ENCODE measurements around the gene MACROD2. TPM values are rescaled to one million over a fixed set of nuclear protein-coding genes. Genes with fewer than 3 reads are reported as not detected.

The MACROD2 gene
- total RNA-seq, 1 donor from 2014 or later, result 2.5 TPM

GRCh38 chr20:14441201-14441600, 445.9 kb downstream of the MACROD2 start:
- DNase-seq (ENCODE audit: extremely low spot score, unreplicated experiment), result no peak
- H3K4me1 Mint-ChIP-seq (ENCODE audit: unreplicated experiment), result no peaks in the 10 kb centered on the region
- H3K27ac Mint-ChIP-seq (ENCODE audit: unreplicated experiment), result no peak overlapping the region
- H3K36me3 Mint-ChIP-seq (ENCODE audit: unreplicated experiment), result no peaks in the 10 kb centered on the region
- TF ChIP-seq, protein P1, sequence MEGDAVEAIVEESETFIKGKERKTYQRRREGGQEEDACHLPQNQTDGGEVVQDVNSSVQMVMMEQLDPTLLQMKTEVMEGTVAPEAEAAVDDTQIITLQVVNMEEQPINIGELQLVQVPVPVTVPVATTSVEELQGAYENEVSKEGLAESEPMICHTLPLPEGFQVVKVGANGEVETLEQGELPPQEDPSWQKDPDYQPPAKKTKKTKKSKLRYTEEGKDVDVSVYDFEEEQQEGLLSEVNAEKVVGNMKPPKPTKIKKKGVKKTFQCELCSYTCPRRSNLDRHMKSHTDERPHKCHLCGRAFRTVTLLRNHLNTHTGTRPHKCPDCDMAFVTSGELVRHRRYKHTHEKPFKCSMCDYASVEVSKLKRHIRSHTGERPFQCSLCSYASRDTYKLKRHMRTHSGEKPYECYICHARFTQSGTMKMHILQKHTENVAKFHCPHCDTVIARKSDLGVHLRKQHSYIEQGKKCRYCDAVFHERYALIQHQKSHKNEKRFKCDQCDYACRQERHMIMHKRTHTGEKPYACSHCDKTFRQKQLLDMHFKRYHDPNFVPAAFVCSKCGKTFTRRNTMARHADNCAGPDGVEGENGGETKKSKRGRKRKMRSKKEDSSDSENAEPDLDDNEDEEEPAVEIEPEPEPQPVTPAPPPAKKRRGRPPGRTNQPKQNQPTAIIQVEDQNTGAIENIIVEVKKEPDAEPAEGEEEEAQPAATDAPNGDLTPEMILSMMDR (IDR thresholded peaks at IDR 0.05), result no peak
- H3K9me3 Mint-ChIP-seq (ENCODE audit: unreplicated experiment), result peaks cover 21% of the 10 kb centered on the region
- no peaks in the 10 kb centered on the region for H3K27me3 Mint-ChIP-seq (ENCODE audit: unreplicated experiment)
- H3K4me3 Mint-ChIP-seq (ENCODE audit: unreplicated experiment), result no peak overlapping the region

DNA sequence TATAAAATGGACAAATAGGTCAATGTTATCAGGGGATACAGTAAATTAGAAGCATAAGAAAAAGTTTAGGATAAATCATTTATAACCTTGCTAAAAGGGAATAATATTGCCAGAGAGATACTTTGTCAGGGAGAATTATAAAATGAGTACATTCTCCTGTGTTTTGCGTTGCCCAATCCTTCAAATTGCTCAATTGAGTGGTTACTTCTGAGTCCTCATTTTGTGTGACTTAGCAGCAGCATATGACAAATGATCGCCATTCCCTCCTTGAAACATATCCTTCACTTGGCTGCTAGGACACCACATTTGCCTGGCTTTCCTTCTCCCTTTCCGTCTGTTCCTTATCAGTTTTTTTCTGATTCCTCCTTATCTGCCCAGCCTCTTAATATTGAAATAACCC, 448.8 kb downstream of the MACROD2 start:
- peaks cover 1% of the 10 kb centered on the region for H3K9me3 Mint-ChIP-seq (ENCODE audit: unreplicated experiment)
- H3K4me1 Mint-ChIP-seq (ENCODE audit: unreplicated experiment), result no peaks in the 10 kb centered on the region
- no peaks in the 10 kb centered on the region for H3K27me3 Mint-ChIP-seq (ENCODE audit: unreplicated experiment)
- DNase-seq (ENCODE audit: extremely low spot score, unreplicated experiment), result no peak
- H3K4me3 Mint-ChIP-seq (ENCODE audit: unreplicated experiment), result no peak overlapping the region
- TF ChIP-seq, protein P1 (IDR thresholded peaks at IDR 0.05), result no peak
- H3K27ac Mint-ChIP-seq (ENCODE audit: unreplicated experiment), result no peak overlapping the region
- H3K36me3 Mint-ChIP-seq (ENCODE audit: unreplicated experiment), result no peaks in the 10 kb centered on the region

GRCh38 chr20:14445310-14445709, 450.0 kb downstream of the MACROD2 start:
- no peak overlapping the region for H3K4me3 Mint-ChIP-seq (ENCODE audit: unreplicated experiment)
- H3K4me1 Mint-ChIP-seq (ENCODE audit: unreplicated experiment), result no peaks in the 10 kb centered on the region
- DNase-seq (ENCODE audit: extremely low spot score, unreplicated experiment), result no peak
- no peaks in the 10 kb centered on the region for H3K9me3 Mint-ChIP-seq (ENCODE audit: unreplicated experiment)
- TF ChIP-seq, protein P1 (IDR thresholded peaks at IDR 0.05), result no peak
- H3K27ac Mint-ChIP-seq (ENCODE audit: unreplicated experiment), result no peak overlapping the region
- no peaks in the 10 kb centered on the region for H3K27me3 Mint-ChIP-seq (ENCODE audit: unreplicated experiment)
- no peaks in the 10 kb centered on the region for H3K36me3 Mint-ChIP-seq (ENCODE audit: unreplicated experiment)

- Mint-ChIP-seq H3K4me1 (ENCODE audit: unreplicated experiment) (no peaks in the 10 kb centered on the region), H3K27me3 (ENCODE audit: unreplicated experiment) (no peaks in the 10 kb centered on the region), H3K4me3 (ENCODE audit: unreplicated experiment) (no peak overlapping the region), H3K36me3 (ENCODE audit: unreplicated experiment) (no peaks in the 10 kb centered on the region), H3K27ac (ENCODE audit: unreplicated experiment) (no peak overlapping the region), H3K9me3 (ENCODE audit: unreplicated experiment) (no peaks in the 10 kb centered on the region)
- TF ChIP-seq, protein P1 (IDR thresholded peaks at IDR 0.05), result no peak
- DNase-seq (ENCODE audit: extremely low spot score, unreplicated experiment), result no peak
Measured at GRCh38 chr20:14445902-14446301, 450.6 kb downstream of the MACROD2 start.

- H3K27ac Mint-ChIP-seq (ENCODE audit: unreplicated experiment), result no peak overlapping the region
- no peak for DNase-seq (ENCODE audit: extremely low spot score, unreplicated experiment)
- no peaks in the 10 kb centered on the region for H3K9me3 Mint-ChIP-seq (ENCODE audit: unreplicated experiment)
- no peaks in the 10 kb centered on the region for H3K36me3 Mint-ChIP-seq (ENCODE audit: unreplicated experiment)
- no peaks in the 10 kb centered on the region for H3K27me3 Mint-ChIP-seq (ENCODE audit: unreplicated experiment)
- no peak overlapping the region for H3K4me3 Mint-ChIP-seq (ENCODE audit: unreplicated experiment)
- TF ChIP-seq, protein P1 (IDR thresholded peaks at IDR 0.05), result no peak
- H3K4me1 Mint-ChIP-seq (ENCODE audit: unreplicated experiment), result no peaks in the 10 kb centered on the region
Measured at GRCh38 chr20:14446446-14446845, 451.1 kb downstream of the MACROD2 start.

Data from osteocyte (in vitro differentiated cells).